AG08395 (cell line): Measurements from ENCODE around the gene TMEM138.

Experiments used
- DNase-seq: peaks from one replicate; pipeline ENCODE4 v3.0.0; 2012; ENCODE audit warnings: mixed read lengths, low spot score

TMEM138 gene

DNA sequence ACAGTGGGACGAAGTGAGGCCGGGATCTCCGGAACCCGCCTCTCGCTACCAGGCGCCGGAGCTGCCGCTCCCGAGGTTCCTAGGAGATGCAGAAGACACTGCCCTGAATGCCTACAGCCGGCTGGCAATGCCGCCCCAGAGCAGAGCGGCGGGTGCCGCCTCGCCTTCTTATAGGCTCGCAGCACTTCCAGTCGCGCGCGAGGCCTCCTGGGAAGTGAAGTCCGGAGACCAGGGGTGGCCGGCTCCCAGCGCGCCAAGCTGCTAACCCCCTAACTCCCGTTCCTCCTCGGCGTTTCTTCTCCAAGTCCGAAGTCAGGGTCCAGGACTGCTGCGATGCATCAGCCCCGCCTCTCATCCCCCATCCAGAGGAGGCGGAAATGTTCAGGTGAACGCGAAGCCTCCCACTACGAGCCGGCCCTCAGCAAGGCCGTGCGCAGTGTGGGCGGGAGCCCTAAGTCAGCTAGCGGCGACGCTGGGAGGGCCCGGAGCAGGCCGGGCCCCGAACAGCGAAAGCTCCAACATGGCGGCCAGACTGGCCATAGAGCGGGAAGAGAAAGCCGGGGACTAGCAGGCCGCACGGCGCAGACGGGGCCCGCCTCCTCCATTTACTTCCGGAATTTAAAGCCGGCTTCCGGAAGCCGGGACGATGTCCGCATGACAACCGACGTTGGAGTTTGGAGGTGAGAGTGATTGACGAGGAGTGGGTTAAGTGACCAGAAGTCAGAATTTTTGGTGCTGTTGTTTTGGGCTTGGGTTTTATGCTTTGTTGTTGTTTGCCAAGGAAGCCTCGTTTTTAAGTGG lies at the start of gene TMEM138, which contains the start of gene CYB561A3:
TSS of gene TMEM138 (plus strand) at position 634 of the 801 bp plus-strand sequence. CDS start 2,017 bp downstream, outside the sequence.
TSS of gene CYB561A3 (minus strand) at position 142 of the 801 bp plus-strand sequence. CDS start 5,169 bp downstream, outside the sequence.
- DNase-seq: peak; percentile 94

DNA sequence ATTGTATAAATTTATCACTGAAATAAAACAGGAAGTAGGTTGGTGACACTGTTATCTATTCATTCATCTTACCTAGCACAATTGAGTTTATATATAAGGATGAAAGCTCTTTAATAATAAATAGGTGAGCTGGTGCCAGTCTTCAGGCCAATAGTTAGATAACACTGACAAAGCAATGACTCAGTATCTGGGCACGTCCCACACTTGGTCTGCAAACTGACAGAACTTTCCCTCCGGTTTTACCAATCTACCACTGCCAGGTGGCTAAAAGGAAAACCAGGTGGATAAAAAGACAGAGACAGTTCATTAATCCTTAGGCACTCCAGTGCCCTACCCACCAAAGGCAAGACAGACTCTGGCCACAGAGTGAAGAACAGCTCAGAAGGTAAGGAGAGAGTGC lies 46.9 kb upstream of the TMEM138 start:
- no peak for DNase-seq

DNA sequence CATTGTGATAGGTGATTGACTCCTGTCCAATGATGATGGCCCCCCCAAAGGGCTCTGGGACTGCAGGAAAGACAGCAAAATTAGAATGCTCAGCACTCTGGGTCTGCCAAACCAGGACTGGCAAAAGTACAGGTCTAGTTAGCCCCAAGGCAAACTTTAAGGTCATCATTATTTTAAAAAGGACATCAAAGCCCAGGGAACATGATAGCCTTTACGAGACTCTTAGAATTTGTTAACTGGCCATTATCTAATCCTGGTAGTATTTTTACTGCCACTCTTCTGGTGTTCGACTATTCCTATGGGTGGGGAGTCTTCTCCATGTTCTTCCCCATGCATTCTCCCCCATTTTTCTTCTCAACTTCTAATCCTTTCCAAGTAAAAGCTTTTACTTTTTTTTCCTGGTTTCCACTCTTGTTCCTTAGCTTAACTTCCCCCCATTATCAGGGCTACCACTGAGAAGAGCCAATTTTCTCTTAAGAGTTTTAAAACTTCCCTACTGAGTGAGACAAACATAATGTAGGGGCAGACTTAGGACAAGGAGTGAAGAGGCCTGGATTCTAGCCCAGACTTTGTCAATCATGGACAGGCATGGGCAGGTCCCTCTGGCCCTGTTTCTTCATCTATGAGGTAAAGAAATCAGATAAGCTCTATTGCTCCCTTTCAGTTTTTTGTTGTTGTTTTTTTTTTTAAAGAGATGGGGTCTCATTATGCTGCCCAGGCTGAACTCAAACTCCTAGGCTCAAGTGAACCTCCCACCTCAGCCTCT lies 36.3 kb upstream of the TMEM138 start:
- no peak for DNase-seq

- no peak for DNase-seq
Measured at GRCh38 chr11:61327669-61328071, 34.5 kb upstream of the TMEM138 start.

DNA sequence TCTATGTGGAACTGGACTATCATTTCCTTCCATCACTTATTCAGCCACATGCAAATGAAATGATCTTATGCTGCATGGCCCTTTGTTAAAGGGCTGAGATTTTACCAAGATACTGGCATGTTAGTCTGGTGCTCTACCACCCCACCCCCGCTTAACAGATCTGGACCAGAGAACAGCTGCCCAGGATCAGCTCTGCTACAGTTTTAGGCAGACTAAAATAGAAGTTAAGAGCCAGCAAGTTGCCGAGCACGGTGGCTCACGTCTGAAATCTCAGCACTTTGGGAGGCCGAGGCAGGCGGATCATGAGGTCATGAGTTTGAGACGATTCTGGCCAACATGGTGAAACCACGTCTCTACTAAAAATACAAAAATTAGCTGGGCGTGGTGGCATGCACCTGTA lies 33.8 kb upstream of the TMEM138 start:
- no peak for DNase-seq

DNA sequence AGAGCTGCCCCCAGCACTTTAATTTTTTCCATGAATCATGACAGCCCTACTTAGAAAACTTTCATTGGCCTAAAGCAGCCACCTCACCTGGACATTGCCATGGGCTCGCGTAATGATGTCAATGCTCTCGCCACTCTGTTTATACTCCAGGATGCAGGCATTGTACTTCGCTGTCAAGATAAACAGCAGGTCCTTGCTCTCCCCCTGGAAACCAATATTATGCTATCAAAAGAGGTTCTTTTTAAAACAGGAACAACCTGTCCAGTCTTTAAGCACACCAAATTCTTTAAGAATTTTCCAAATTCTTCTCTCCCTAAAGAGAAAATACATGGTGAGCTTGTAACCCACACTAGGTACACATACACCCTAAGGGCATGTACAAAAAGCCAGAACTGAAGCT lies 32.3 kb upstream of the TMEM138 start:
- DNase-seq: no peak

- no peak for DNase-seq
Measured at GRCh38 chr11:61331651-61332050, 30.5 kb upstream of the TMEM138 start.

- DNase-seq: peak; percentile 59
Measured at GRCh38 chr11:61332281-61332796, 29.8 kb upstream of the TMEM138 start.

DNA sequence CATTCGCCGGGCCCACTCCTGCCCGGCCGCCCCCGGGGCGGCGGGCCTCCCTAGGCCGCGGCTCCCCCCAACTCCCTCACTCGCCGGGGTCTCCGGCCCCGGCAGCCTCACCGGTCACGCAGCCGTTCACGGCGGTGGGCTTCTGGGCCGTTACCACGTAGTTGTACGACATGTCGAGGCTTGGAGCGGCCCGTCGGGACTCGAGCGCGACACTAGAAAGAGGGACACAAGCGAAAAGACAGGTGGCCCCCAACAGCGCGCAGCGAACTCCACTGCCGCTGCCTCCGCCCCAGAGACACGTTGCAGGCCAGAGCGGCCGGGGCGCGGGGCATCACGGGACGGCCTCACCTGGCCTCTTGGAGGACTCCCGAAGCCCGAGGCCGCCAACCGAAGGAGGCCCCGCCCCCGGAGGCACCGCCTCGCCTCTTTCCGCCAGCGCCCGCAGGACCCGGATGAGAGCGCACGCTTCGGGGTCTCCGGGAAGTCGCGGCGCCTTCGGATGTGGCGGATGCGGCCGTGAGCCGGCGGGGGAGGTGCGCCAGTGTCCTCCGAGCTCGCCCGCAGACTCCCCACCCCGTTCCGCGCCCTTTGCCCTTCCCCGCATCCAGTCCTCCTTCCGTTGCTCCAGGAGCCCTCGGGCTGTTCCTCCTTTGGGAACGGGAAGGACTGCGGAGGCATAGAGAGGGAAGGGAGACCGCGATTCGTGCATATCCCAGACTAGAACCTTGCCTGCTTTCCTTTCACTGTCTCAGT lies 29.2 kb upstream of the TMEM138 start, which contains the start of the genes DDB1 and TKFC:
TSS of gene DDB1 (minus strand) at position 309 of the 753 bp plus-strand sequence. CDS start at position 172, 137 bp downstream.
TSS of gene TKFC (plus strand) at position 432 of the 753 bp plus-strand sequence. CDS start 1,501 bp downstream, outside the sequence.
- peak; percentile 94 for DNase-seq

DNA sequence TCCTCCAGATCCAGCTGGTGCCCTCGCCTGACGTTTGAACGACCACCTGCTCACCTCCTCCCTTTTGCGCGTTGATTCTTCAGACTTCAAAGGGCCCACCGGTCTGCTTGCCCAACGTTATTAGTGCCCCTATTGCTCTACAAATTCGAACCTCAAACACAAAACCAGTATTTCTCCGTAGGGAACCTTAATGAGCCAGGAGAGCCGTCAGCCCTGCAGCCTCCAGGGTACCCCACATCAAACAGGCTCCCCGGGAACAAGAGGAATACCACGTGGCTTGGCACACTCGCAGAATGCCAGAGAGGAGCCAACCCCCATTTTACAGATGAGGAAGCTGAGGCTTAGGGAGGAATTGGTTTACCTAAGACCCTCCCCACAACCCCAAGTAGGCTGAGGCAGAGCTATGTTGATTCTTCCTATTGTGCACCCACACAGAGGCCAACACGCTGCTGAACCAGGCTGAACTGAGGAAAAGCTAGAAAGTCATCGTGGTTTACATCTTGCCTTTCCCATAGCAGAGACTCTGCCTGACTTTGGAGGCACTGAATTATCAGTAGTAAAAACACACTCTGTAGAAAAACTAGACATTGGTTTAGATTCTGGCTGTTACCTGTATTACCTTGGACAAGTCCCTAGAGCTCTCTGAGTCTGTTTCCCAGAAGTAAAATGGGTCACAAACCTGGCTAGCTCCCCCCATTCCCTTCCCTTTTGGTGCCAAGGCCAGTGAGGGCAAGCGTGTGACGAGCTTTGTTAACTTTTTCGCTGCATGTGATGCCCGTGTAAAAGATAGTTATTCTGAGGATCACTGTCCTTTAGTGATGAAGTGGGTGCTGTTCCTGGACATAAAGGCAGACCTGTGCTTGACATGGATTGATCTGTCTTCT lies 28.4 kb upstream of the TMEM138 start:
- no peak for DNase-seq

- DNase-seq: no peak
Measured at GRCh38 chr11:61334434-61335354, 27.5 kb upstream of the TMEM138 start.

DNA sequence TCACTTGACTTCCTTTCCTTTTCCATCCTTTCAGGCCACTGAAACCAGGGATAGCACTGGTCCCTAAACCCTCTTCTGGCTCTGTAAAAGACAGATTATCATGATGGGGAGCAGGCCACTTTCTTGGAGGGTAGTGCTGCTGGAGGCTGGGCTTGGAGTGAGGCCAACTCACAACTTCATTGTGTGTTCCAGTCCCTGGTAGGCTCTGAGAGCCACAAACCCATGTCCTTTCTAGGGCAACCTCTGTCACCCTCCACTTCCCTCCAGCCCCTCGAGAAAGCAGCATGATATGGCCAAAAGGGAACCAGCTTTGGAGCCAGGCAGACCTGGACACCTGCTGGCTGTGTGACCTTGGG lies 26.8 kb upstream of the TMEM138 start:
- DNase-seq: no peak

DNA sequence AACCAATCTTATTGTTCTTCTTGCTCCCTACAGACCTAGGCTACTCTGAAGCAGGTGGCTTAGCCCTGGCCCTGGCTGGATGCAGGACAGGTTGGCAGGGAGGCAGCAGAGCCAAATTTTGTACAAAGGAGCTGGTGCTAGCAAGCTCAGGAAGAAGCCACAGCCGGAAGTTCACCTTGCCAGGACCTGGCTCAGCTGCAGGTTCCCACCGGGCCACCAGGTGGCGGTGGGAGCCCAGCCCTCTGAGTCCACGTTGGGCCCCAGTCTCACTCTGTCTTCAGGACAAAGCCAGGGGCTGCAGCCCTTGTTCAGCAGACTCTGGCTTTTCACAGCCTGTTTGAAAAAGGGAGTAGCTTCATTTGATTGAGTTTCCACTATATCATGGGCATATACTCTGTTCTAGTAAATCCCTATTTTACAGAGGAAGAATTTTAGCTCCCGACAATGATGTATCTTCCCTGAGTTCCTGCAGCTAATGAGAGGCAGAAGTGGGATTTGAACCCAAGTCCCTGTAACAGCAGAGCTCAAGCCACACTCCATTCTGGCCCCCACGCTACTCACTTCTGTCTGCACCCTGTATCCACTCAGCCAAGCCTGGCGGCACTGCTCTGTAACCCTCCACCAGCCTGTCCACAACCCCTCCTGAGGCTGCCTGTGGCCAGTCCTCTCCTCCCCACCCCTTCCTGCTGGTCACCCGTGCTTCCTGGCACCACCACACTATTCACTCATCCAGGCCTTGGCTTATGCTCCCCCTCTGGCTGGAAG lies 25.8 kb upstream of the TMEM138 start:
- peak; percentile 84 for DNase-seq

DNA sequence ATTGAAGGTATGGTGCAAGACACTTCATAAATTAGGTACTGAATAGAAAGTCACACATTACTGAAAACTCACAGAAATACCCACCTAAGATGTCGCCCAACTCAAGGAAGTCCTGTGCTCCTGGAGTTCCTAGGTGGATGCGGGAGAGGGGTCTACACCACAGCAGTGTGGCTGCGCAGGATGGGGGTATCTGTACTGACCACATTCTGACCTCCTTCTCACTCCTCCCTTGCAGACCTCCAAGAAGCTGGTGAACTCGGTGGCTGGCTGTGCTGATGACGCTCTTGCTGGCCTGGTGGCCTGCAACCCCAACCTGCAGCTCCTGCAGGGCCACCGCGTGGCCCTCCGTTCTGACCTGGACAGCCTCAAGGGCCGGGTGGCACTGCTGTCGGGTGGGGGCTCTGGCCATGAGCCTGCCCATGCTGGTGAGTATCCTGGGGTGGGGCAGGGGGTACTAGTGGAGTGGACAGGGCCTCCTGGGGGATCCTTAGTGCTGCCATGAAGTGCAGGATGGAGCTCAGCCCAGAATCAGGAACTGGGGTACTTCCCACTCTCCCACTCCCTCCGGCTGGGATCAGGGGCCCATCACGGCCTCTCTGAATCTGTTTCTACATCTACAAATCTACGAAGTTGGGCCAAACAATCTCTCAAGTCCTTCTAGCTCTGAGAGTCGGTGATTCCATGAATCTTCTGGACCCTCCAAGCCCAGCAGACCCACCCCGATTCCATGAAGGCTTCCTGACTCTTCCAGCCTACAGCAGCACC lies 24.3 kb upstream of the TMEM138 start:
- DNase-seq: no peak

DNA sequence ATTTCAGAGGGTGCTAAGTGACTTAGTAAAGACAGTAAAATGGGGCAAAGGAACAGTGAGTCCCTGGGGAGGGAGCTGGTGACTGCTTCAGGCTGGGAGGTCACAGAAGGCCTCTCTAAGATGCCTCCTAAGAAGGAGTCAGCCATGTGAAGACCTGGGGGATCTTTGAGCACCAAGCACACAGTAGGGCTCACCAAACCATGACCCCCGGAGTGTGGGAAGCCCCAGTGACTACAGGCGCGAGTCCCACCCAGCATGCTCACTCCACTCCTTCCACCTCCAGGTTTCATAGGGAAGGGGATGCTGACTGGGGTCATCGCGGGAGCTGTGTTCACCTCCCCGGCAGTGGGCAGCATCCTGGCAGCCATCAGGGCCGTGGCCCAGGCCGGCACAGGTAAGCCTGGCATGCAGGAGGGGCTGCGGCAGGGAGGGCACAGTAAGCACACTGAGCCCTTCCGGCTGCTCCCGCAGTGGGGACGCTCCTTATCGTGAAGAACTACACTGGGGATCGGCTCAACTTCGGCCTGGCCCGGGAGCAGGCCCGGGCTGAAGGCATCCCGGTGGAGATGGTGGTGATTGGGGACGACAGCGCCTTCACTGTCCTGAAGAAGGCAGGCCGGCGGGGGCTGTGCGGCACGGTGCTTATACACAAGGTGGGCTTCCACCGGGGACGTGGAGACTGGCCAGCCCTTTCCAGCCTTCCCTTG lies 23.2 kb upstream of the TMEM138 start:
- DNase-seq: no peak

DNA sequence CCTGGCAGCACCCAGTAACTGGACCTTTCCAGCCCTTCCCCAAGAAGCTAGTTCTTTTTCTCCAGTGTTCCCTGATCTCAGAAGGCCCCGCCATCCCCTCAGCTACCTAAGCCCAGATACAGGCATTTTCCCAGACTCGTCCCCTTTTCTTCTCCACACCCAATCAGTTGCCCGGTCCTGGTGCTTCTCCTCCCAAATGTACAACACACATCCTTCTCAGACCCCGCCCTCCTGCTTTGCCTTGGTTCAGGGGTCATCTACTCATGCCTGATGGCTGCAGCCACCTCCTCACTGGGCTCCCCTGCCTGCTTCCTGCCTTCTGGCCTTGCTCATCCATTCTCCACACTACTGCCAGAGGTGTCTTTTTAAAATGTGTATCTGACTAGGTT lies 22.7 kb upstream of the TMEM138 start:
- no peak for DNase-seq

DNA sequence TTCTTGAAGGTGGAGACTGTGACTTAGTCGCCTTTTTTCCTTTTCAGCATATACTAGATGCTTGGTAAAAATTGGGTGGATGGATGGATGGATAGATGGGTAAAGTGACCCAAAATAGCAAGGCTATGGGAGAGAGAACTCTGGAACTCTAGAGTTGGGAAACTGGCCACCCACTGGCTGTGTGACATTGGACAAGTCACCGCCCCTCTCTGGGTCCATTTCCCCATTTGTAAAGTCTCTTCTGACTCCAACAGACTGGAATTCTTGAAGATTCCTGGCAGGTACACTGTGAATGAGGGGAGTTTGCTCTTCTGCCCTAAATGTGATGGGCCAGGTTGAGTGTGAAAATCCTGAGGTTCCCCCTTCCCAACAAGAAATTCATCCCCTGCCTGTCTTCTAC lies 21.2 kb upstream of the TMEM138 start:
- no peak for DNase-seq

DNA sequence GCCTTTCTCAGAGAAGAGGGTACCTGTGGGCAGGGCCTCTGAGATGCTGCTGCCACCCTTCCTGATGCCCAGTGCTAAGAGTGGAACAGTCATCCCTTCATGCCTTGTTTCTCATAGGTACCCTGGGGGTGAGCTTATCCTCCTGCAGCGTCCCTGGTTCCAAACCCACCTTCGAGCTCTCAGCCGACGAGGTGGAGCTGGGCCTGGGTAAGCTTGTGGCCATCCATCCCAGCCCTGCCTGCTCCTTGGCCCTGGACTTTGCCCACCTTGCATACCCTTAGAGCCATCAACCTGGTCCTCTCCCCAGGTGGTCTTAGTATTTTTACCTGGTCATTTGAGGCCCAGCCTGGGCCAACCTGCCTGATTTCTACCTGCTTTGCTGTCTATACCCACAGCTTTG lies 20.5 kb upstream of the TMEM138 start:
- DNase-seq: no peak
